Suprapubic skin (tissue), 3 donors: Measurements from ENCODE around the gene FGF18.

ENCODE experiments used
- CTCF ChIP-seq, 2 donors: fragments of 200-600 bp in 1 of 2; fragments of 450-650 bp in 1 of 2; sonication (generic) in 1 of 2; IDR thresholded peaks; one replicate each; pipeline ENCODE4 v1.5.1; 2016 to 2019; ENCODE audit warnings: antibody characterized with exemption in 2 of 2, mild to moderate bottlenecking in 1 of 2, moderate library complexity in 1 of 2
- EP300 ChIP-seq: sonication (generic); formaldehyde crosslinking; IDR thresholded peaks from one replicate; pipeline ENCODE4 v1.6.1; 2017; ENCODE audit warnings: antibody characterized with exemption
- POLR2A ChIP-seq, 2 donors: fragments of 450-650 bp; IDR thresholded peaks; one replicate each; pipeline ENCODE4 v1.6.1; 2017; ENCODE audit warnings: antibody characterized with exemption in 2 of 2, mild to moderate bottlenecking in 2 of 2, moderate library complexity in 2 of 2

GRCh38 chr5:171379961-171380360 is 39.5 kb upstream of the FGF18 start:
- TF ChIP-seq CTCF (IDR thresholded peaks at IDR 0.05): no peak
- no peak for TF ChIP-seq EP300
- TF ChIP-seq POLR2A (IDR thresholded peaks at IDR 0.05): no peak
